T47D (cell line): ENCODE results near the gene CHD2.
A peak's percentile ranks its signal among the peaks of the same experiment; 100 is the strongest.

ENCODE experiments used
- DNase-seq, 2 experiments: peaks; one replicate each; pipeline versions ENCODE4 v3.0.0 to v3.0.0-alpha.2; 2011 to 2012; ENCODE audit warnings: low read depth in 1 of 2, low spot score in 1 of 2
- JUND ChIP-seq: IDR thresholded peaks from 2 replicates; pipeline ENCODE4 v1.6.1; 2012; ENCODE audit warnings: low read depth
- in situ Hi-C: cut with HindIII; loops from 2 replicates; pipeline ENCODE4 v1.10.0; 2016; ENCODE audit warnings: low sequenced_read_pairs, low pct_unique_long_range_greater_than_20kb

The CHD2 gene

GRCh38 chr15:93044301-93045190, 144.4 kb downstream of the CHD2 start:
- in situ Hi-C loops = no loop called here
- TF ChIP-seq JUND = no peak
- DNase-seq = no peak

- DNase-seq = no peak
- TF ChIP-seq JUND = no peak
- in situ Hi-C loops = no loop called here
These were observed 145.2 kb downstream of the CHD2 start for GRCh38 chr15:93045191-93045785.

GRCh38 chr15:93046120-93046519, 146.0 kb downstream of the CHD2 start:
- TF ChIP-seq JUND = no peak
- in situ Hi-C loops = no loop called here
- DNase-seq = no peak

GRCh38 chr15:93046721-93047120, 146.6 kb downstream of the CHD2 start:
- in situ Hi-C loops = no loop called here
- TF ChIP-seq JUND = no peak
- no peak for DNase-seq

- in situ Hi-C loops = no loop called here
- DNase-seq = no peak
- no peak for TF ChIP-seq JUND
These were observed 147.7 kb downstream of the CHD2 start for GRCh38 chr15:93047621-93048425.

- no peak for TF ChIP-seq JUND
- DNase-seq = no peak
- in situ Hi-C loops = no loop called here
These were observed 148.2 kb downstream of the CHD2 start for GRCh38 chr15:93048426-93048721.

- in situ Hi-C loops = no loop called here
- TF ChIP-seq JUND = no peak
- DNase-seq = peak; percentile 51 to 73
These were observed 148.6 kb downstream of the CHD2 start for GRCh38 chr15:93048759-93049161.

- TF ChIP-seq JUND = no peak
- in situ Hi-C loops = no loop called here
- DNase-seq = no peak
These were observed 149.1 kb downstream of the CHD2 start for GRCh38 chr15:93049233-93049632.

GRCh38 chr15:93049914-93050578, 149.9 kb downstream of the CHD2 start:
- no peak for DNase-seq
- in situ Hi-C loops = no loop called here
- no peak for TF ChIP-seq JUND

GRCh38 chr15:93050648-93051047, 150.5 kb downstream of the CHD2 start:
- no peak for DNase-seq
- no peak for TF ChIP-seq JUND
- in situ Hi-C loops = no loop called here

- DNase-seq = no peak
- TF ChIP-seq JUND = no peak
- in situ Hi-C loops = no loop called here
These were observed 151.3 kb downstream of the CHD2 start for GRCh38 chr15:93051236-93052089.

GRCh38 chr15:93052090-93052879, 152.2 kb downstream of the CHD2 start:
- no peak for DNase-seq
- in situ Hi-C loops = no loop called here
- no peak for TF ChIP-seq JUND
